NCI-H2227 (cell line): ENCODE data around the gene CAMK2D.

ENCODE experiments used
- DNase-seq: peaks from one replicate; lab custom pipeline; 2025; ENCODE audit not compliant: unreplicated experiment; lab: John Stamatoyannopoulos, UW

Gene CAMK2D

GRCh38 chr4:113449410-113449974 is 312.0 kb downstream of the CAMK2D start:
- DNase-seq: no peak

- DNase-seq: no peak
Measured at GRCh38 chr4:113447769-113448168, 313.8 kb downstream of the CAMK2D start.

- DNase-seq: no peak
Measured at GRCh38 chr4:113447061-113447460, 314.5 kb downstream of the CAMK2D start.

DNA sequence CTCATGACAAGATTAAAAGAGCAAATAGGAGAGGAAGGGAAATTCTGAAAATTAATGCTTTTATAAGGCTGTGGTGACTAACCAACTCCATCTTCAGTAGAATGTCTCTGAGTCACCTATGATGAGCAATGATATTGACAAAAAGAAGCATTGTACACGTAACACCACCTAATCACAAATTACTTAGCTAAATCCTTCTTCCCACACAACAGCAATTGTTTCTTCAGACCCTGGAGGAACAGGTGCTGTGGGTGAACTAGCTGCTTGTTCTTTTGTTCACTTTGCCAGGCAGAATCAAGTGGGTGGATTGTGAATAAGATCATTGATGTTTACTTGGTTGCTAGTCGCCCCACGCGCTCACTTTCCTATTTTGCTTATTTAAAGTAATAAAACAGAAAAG is 315.5 kb downstream of the CAMK2D start:
- no peak for DNase-seq

GRCh38 chr4:113445286-113445685 is 316.3 kb downstream of the CAMK2D start:
- DNase-seq: no peak

GRCh38 chr4:113444386-113444785 is 317.2 kb downstream of the CAMK2D start:
- no peak for DNase-seq

- DNase-seq: no peak
Measured at GRCh38 chr4:113442826-113443225, 318.7 kb downstream of the CAMK2D start.

- no peak for DNase-seq
Measured at GRCh38 chr4:113440371-113440770, 321.2 kb downstream of the CAMK2D start.

DNA sequence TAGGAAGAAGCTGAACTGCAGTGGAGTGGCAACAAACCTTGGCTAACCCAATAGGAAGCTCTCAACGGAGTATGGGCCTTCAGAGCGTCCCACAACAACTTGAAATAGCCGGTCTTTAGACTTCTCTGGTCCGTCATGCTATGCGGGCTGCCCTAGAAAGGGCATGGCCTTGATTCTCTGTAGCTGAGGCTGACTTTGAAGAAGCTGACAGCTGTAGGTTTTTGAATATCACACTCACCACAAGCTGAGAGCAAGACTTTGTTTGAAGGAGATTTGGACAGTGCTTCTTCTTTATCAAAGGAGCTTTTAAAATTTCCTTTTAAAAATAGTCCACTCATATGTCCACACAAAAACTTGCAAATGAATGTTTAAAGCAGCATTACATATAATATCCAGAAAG is 322.9 kb downstream of the CAMK2D start:
- no peak for DNase-seq

DNA sequence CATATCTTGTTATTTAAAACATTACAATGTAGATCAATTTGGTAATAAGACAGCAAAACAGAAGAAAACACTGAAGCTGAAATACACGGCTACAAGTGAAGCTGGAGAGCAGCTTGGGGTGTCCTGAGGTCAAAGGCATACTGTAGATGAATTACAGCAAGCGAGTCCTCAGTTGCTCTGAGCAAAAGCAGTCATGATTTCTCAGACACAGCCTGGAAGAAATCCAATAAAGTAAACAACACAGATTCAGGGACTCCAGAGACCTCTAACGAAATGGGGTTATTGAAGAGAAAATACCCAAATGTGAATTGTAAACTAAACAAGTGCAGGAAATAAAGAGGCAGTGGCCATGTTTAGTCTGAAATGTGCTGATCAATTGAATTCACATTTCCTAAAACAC is 324.4 kb downstream of the CAMK2D start:
- DNase-seq: no peak

DNA sequence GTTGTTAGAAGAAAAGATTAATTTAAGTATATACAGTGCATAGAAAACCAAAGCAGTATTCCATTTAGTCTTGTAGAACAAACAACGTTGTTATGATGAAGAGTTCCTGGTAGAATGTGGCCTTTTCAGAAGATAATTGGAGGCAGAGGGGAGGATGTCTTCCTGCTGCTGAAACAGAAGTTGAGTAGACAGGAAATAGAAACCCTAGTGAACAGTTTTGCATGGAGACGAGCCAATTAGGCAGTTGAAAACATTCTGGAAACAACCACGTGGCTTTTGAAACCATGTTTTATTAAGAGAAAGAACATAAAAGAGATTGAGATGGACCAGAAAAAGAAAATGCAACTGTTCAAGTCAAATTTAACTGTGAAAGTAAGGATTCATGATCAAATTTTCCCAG is 325.2 kb downstream of the CAMK2D start:
- DNase-seq: peak; percentile 27

GRCh38 chr4:113435893-113436292 is 325.6 kb downstream of the CAMK2D start:
- DNase-seq: peak; percentile 16

GRCh38 chr4:113434247-113434587 is 327.3 kb downstream of the CAMK2D start:
- no peak for DNase-seq

DNA sequence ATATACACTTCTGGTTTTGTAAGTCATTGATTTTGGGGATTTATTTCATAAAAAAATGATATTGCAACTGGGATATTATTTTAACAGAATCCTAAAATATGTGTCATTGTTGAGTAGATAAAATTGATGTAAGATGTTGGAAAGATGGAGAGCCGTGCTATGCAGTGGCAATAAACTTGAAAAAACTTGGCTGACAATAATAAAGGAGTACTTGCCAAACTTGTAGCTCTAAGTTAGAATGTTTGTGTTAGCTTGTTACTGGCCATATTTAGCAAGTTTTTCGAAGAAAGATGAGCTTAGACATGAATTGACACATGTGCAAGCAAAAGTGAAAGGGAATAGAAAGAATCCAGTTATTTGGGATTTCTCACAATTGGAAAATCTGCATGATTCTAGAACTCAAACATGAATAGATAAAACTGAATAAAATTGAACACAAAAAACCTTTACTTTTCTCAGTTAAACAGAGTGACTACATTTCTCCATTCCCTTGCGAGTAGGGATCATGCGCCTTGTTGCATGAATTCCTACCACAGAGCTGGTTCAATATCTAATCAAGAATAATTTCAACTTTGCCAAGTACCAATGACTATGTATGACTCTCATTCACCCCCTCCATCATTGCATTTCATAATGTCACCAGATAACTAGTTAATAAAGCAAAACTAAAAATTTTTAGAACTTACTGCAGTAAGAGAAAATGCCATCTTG is 327.8 kb downstream of the CAMK2D start:
- no peak for DNase-seq

GRCh38 chr4:113433116-113433515 is 328.4 kb downstream of the CAMK2D start:
- no peak for DNase-seq

GRCh38 chr4:113423631-113424030 is 337.9 kb downstream of the CAMK2D start:
- no peak for DNase-seq

DNA sequence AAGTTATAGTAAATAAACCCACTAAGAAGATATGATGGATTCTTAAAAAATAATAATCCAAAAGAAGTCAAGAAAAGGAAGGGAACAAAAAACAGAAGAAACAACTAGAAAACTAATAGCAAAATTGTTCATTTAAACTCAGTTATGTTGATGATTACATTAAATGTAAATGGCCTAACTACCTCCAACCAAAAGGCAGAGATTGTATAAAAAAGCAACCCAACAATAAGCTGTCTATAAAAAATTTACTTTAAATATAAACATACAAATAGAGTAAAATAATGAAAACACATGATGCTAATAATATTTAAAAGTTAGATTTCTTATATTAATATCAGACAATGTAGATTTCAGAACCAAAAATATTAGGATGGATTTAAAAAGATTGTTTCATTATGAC is 340.6 kb downstream of the CAMK2D start:
- DNase-seq: no peak

- DNase-seq: no peak
Measured at GRCh38 chr4:113419631-113420030, 341.9 kb downstream of the CAMK2D start.

DNA sequence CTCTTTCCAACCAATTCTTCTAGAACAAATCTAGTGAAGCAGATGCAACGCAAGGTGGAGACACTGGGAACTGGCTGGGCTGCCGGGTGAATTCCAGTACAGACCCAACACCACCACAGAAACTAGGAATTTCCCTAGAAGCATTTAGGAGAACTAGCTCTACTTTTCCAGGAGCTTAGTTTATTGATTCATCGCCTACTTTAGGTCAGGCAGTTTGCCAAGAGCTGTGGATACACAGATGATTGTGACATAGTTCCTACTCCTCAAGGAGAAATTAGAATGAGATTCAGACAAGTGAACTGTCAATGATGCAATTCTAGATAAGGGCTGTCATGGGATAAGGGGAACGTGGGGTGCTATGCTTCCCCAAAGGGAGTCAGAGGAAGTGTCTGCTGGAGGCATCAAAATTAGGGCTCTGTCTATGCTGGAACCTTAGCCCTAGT is 350.0 kb downstream of the CAMK2D start:
- DNase-seq: no peak

DNA sequence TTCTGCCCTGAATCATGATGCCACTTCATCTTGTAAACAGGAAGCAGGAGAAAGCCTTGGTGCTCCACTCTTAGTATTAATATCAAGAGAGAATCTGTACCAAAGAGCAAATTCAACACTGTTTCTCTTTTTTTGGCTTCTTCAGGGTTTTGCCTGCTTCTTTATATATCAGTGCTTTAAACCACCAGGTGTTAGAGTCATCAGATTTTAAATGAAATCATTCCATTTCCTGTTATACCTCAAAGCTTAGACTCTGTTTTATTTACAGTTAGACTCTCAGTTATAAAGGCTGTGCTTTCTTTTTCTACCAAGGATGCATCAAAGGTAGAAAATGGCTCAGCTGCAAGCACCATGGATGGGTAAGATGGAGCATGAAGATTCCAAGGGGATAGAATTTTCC is 350.9 kb downstream of the CAMK2D start:
- DNase-seq: no peak

DNA sequence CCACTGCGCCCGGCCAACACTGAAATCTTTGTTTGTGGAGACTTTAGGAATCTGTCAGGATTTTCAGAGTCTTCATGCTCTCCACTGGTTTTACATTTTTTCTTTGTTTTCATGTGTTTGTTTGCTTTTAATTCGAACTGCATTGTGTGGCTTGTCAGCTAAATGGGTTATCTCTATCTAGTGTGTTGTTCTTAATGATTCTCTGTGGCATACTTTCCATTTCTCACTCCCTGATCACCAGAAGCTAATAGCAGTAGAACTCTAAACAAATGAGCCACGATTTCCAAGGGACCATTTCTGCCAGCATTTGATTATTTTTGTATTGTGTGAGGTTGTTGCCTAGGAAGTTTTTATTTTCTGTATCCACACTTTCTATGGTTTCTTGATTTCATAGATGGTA is 352.4 kb downstream of the CAMK2D start:
- no peak for DNase-seq

- DNase-seq: no peak
Measured at GRCh38 chr4:113407409-113407808, 354.1 kb downstream of the CAMK2D start.

DNA sequence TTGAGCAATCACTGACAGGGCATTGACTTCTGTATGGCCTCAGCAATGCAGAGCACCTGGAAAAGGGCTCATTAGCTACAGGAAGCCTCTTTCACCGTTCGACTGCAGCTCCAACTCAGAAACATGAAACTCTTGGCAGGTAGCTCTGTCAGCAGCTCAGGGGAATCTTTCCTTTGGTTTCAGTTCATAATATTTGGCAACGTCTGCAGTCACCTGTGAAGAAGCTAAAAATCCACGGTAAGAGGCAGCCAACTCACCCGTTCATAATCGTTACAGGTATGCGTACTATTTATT is 354.9 kb downstream of the CAMK2D start:
- DNase-seq: no peak
